BJ (cell line): ENCODE results near the gene MEIKIN. TPM values are rescaled to one million over a fixed set of nuclear protein-coding genes. Genes with fewer than 3 reads are reported as not detected.

Source experiments
- CTCF ChIA-PET: fragments of 350-600 bp; formaldehyde crosslinking; extraction: SDS; loops from one replicate; lab custom pipeline; 2021; ENCODE audit warnings: antibody characterized with exemption, inconsistent platforms; lab: Yijun Ruan, JAX
- POLR2A ChIA-PET: fragments of 300-600 bp; sonication (Branson Sonifier 250); formaldehyde crosslinking; extraction: SDS; loops from one replicate; lab custom pipeline; 2021; ENCODE audit warnings: antibody characterized with exemption; lab: Charles Lee
- DNase-seq: peaks from one replicate; pipeline ENCODE4 v3.0.0-alpha.2; 2011; ENCODE audit warnings: low read depth
- H3K27me3 ChIP-seq: 2 replicates; pipeline ENCODE4 v1.6.0; 2011; ENCODE audit warnings: low read length; ENCODE audit not compliant: control insufficient read depth, insufficient read depth
- H3K36me3 ChIP-seq: 2 replicates; pipeline ENCODE4 v1.5.1; 2011; ENCODE audit warnings: low read length; ENCODE audit not compliant: control insufficient read depth, insufficient read depth
- H3K4me3 ChIP-seq: 2 replicates; pipeline ENCODE4 v1.5.1; 2011; ENCODE audit warnings: low read depth, mild to moderate bottlenecking, control low read depth, low read length
- CTCF ChIP-seq: IDR thresholded peaks from 2 replicates; pipeline ENCODE4 v1.5.1; 2011; ENCODE audit warnings: low read depth, mild to moderate bottlenecking, control low read depth, inconsistent platforms, low read length, moderate library complexity; ENCODE audit not compliant: insufficient read depth
- polyA plus RNA-seq: library from polyadenylated mRNA; depleted of rRNA; stranded (reverse); fragments of >200 nt; gene quantifications from 2 replicates; pipeline ENCODE4 v1.2.3, GENCODE V29; 2011

Gene MEIKIN
- polyA plus RNA-seq, 1 experiment, result not detected

DNA sequence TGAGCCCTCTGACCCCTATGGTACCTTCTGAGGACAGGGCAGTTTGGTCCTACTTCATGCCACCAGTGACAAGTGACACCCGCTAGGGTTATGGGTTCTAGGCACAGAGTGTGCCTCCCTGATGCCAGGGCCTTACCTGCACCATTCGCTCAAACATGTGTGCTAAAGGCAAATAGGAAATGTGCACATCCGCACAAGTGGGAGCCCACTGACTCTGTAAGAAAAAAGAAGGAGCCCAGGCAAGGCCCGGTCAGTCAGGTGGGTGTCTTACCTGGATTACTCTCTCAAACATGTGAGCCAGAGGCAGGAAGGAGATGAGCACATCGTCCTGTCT is 29.1 kb upstream of the MEIKIN start:
- Histone ChIP-seq H3K27me3 (no peaks in the 10 kb centered on the region; the same call in 1 of the 2 replicates), H3K36me3 (no peaks in the 10 kb centered on the region), H3K4me3 (no peak overlapping the region)
- TF ChIP-seq CTCF, result no peak
- ChIA-PET CTCF (no interaction called here), POLR2A (no interaction called here)
- DNase-seq, result no peak

DNA sequence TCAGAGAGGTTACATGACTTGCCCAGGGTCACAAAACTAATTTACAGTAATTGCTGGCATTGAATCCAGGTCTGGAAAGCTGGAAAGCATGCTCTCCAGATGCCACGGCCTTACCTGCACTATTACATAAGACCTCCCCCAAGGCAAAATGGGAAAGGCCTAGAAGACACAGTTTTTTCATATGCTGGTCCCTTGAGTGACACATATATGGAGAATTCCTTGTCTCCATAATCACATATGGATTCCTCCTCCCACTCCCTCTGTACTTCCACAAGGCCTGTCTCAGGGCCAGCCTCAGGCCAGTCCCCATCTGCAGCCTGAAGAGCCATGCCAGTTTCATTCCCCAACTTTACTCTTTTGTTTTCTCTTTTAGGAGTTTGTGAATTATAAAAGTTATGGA is 28.6 kb upstream of the MEIKIN start:
- Histone ChIP-seq H3K4me3 (no peak overlapping the region), H3K36me3 (no peaks in the 10 kb centered on the region), H3K27me3 (no peaks in the 10 kb centered on the region; the same call in 1 of the 2 replicates)
- ChIA-PET POLR2A (no interaction called here), CTCF (no interaction called here)
- no peak for TF ChIP-seq CTCF
- DNase-seq, result no peak

DNA sequence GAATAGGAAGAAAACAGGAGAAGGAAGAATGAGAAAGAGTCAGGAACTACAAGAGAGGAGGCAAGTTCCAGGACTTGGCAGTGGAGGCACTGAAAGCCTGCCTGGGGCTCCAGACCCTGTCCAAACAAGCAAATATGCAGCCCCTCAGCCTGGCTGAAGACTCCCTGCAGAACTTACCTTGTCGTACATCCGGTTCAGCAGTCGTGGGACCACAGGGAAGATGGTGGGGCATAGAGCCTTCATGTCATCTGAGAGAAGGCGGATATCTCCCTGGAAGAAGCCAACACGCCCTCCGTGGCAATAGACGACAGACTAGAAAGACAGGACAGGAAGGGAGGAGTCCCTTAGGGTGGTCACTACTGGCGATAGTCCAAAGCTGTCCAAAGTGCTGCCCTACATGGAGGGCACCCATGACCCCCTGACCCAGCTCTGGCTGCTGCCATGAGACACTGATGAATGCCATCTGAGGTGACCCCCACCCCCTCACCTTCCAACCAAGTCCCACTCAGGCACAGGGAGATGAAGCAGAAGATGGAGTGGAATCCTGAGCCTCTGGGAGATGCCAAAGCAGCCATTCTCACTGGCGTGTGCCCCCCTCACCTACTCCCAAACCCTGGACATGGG is 27.7 kb upstream of the MEIKIN start:
- no peaks in the 10 kb centered on the region; the same call in 1 of the 2 replicates for H3K27me3 ChIP-seq
- no peak for DNase-seq
- ChIA-PET CTCF (no interaction called here), POLR2A (no interaction called here)
- TF ChIP-seq CTCF, result no peak
- no peak overlapping the region for H3K4me3 ChIP-seq
- H3K36me3 ChIP-seq, result no peaks in the 10 kb centered on the region

DNA sequence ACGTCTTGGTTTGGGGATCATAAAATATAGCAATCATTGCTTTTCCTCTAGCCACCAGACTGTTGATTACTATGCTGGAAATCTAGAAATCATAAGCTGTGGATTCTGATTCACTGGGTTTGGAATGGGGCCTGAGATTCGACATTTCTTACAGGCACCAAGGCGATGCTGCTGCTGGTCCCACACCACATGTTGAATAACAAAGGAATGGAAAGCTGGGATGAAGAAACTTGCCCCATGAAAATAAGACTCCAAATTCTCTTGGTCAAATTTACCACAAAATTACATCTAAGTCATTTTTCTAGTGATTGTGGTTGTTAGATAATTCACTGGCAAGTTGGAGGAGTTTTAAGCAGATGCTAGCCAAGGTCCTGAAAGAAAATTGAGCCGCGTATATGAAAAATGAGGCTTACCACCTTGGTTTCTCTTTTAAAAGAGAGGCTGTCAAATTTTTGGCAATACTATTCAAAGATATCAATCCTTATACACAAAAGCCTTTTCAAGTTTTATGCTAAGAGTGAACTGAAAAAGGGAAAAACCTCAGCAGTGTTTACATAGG is 23.0 kb upstream of the MEIKIN start:
- TF ChIP-seq CTCF, result no peak
- no peak for DNase-seq
- no peaks in the 10 kb centered on the region for H3K36me3 ChIP-seq
- H3K27me3 ChIP-seq, result peaks cover 1% of the 10 kb centered on the region
- POLR2A ChIA-PET, result no interaction called here
- CTCF ChIA-PET, result no interaction called here
- no peak overlapping the region for H3K4me3 ChIP-seq

- DNase-seq, result no peak
- CTCF ChIA-PET, result no interaction called here
- POLR2A ChIA-PET, result no interaction called here
- no peak for TF ChIP-seq CTCF
- Histone ChIP-seq H3K4me3 (no peak overlapping the region), H3K27me3 (peaks cover 2% of the 10 kb centered on the region), H3K36me3 (no peaks in the 10 kb centered on the region)
These were observed 21.1 kb upstream of the MEIKIN start for GRCh38 chr5:131966551-131966950.
